HepG2 (cell line): Measurements from ENCODE around the gene RNF208. TPM values are rescaled to one million over a fixed set of nuclear protein-coding genes. Genes with fewer than 3 reads are reported as not detected.

Source experiments
- DRAP1 ChIP-seq: IDR thresholded peaks from 2 replicates; pipeline ENCODE4 v1.6.1; 2016; ENCODE audit warnings: missing genetic modification reagents, missing compliant biosample characterization
- GMEB1 ChIP-seq: sonication (generic); formaldehyde crosslinking; IDR thresholded peaks from 2 replicates; pipeline ENCODE4 v1.5.1; 2020; ENCODE audit warnings: missing genetic modification reagents, mild to moderate bottlenecking, borderline replicate concordance
- HNRNPK ChIP-seq: fragments of 200-400 bp; formaldehyde crosslinking; IDR thresholded peaks from 2 replicates; pipeline ENCODE4 v1.6.1; 2018; ENCODE audit warnings: low read length, low read depth, moderate library complexity, mild to moderate bottlenecking; ENCODE audit not compliant: poor library complexity, severe bottlenecking
- JDP2 ChIP-seq: sonication (generic); formaldehyde crosslinking; IDR thresholded peaks from 2 replicates; pipeline ENCODE4 v1.8.1; 2022; ENCODE audit warnings: missing genetic modification reagents, borderline replicate concordance
- JUND ChIP-seq: sonication (generic); formaldehyde crosslinking; IDR thresholded peaks from 2 replicates; pipeline ENCODE4 v1.8.0; 2022; ENCODE audit warnings: mild to moderate bottlenecking, missing genetic modification reagents
- MYNN ChIP-seq: sonication (generic); formaldehyde crosslinking; IDR thresholded peaks from 2 replicates; pipeline ENCODE4 v1.4.0; 2020; ENCODE audit warnings: mild to moderate bottlenecking, low read depth, missing genetic modification reagents
- NAIF1 ChIP-seq: sonication (generic); formaldehyde crosslinking; IDR thresholded peaks from 2 replicates; pipeline ENCODE4 v1.5.0; 2020; ENCODE audit warnings: mild to moderate bottlenecking, missing genetic modification reagents, borderline replicate concordance
- SATB2 ChIP-seq: sonication (generic); formaldehyde crosslinking; IDR thresholded peaks from 2 replicates; pipeline ENCODE4 v1.5.0; 2020; ENCODE audit warnings: missing genetic modification reagents
- SMYD3 ChIP-seq: sonication (generic); formaldehyde crosslinking; IDR thresholded peaks from 2 replicates; pipeline ENCODE4 v1.8.1; 2023; ENCODE audit warnings: mild to moderate bottlenecking, missing genetic modification reagents
- TFDP1 ChIP-seq: IDR thresholded peaks from 2 replicates; pipeline ENCODE4 v1.6.1; 2016; ENCODE audit warnings: missing compliant biosample characterization, missing genetic modification reagents, borderline replicate concordance
- U2AF1 ChIP-seq: fragments of 200-400 bp; formaldehyde crosslinking; optimal IDR thresholded peaks from 2 replicates; pipeline ENCODE3; 2017; ENCODE audit warnings: mild to moderate bottlenecking, low read depth, low read length
- ZBTB37 ChIP-seq: sonication (generic); formaldehyde crosslinking; IDR thresholded peaks from 2 replicates; pipeline ENCODE4 v1.4.0; 2020; ENCODE audit warnings: mild to moderate bottlenecking, missing genetic modification reagents
- ZBTB38 ChIP-seq: sonication (generic); formaldehyde crosslinking; IDR thresholded peaks from 2 replicates; pipeline ENCODE4 v1.5.1; 2020; ENCODE audit warnings: mild to moderate bottlenecking, missing genetic modification reagents
- ZBTB44 ChIP-seq: sonication (generic); formaldehyde crosslinking; IDR thresholded peaks from 2 replicates; pipeline ENCODE4 v1.4.0; 2020; ENCODE audit warnings: missing genetic modification reagents
- ZFP37 ChIP-seq: sonication (generic); formaldehyde crosslinking; IDR thresholded peaks from 2 replicates; pipeline ENCODE4 v1.4.0; 2020; ENCODE audit warnings: missing genetic modification reagents, borderline replicate concordance
- ZFP62 ChIP-seq: sonication (generic); formaldehyde crosslinking; IDR thresholded peaks from 2 replicates; pipeline ENCODE4 v1.4.0; 2020; ENCODE audit warnings: missing genetic modification reagents
- ZFP91 ChIP-seq: sonication (generic); formaldehyde crosslinking; IDR thresholded peaks from 2 replicates; pipeline ENCODE4 v1.9.0; 2022; ENCODE audit warnings: missing genetic modification reagents, mild to moderate bottlenecking, borderline replicate concordance
- ZNF274 ChIP-seq: sonication (generic); formaldehyde crosslinking; IDR thresholded peaks from 2 replicates; pipeline ENCODE4 v1.5.1; 2020; ENCODE audit warnings: mild to moderate bottlenecking, missing genetic modification reagents
- ZNF329 ChIP-seq: sonication (generic); formaldehyde crosslinking; IDR thresholded peaks from 2 replicates; pipeline ENCODE4 v1.9.0; 2021; ENCODE audit warnings: low read depth, mild to moderate bottlenecking, missing genetic modification reagents
- ZNF441 ChIP-seq: sonication (generic); formaldehyde crosslinking; IDR thresholded peaks from 2 replicates; pipeline ENCODE4 v1.7.0; 2021; ENCODE audit warnings: missing genetic modification reagents, borderline replicate concordance
- ZNF841 ChIP-seq: sonication (generic); formaldehyde crosslinking; IDR thresholded peaks from 2 replicates; pipeline ENCODE4 v1.8.1; 2023; ENCODE audit warnings: missing genetic modification reagents, borderline replicate concordance
- polyA plus RNA-seq, 8 experiments: library from polyadenylated mRNA; depleted of rRNA in 3 of 8; stranded (reverse) in 7 of 8; unstranded in 1 of 8; fragments of >200 nt; fragmentation: Illumina TruSeq in 4 of 8; extraction: Trizol in 4 of 8; gene quantifications; 2 replicates each; pipeline versions ENCODE4 v1.2.1 to v1.2.3, GENCODE V29; 2011 to 2016; ENCODE audit warnings: low read depth in 4 of 8, missing spikeins in 1 of 8, mixed read lengths in 1 of 8; ENCODE audit not compliant: insufficient read depth in 1 of 8
- total RNA-seq, 5 experiments: library from RNA; depleted of rRNA; stranded (reverse); fragments of >200 nt; fragmentation: Illumina TruSeq; extraction: Trizol; gene quantifications; 2 replicates each; pipeline ENCODE4 v1.2.3, GENCODE V29; 2016; ENCODE audit warnings: low read depth in 1 of 5

RNF208 gene
- total and polyA plus RNA-seq, 2 of the 13 experiments (the other 11 are each of a cell fraction or from before 2014, with no cell fraction given) = 1.6 to 2.1 TPM

GRCh38 chr9:137240318-137240840 lies 18.3 kb upstream of the RNF208 start (continued):
- no peak; the same call in 1 of the 2 replicates for TF ChIP-seq ZNF841 (CRISPR knock-in tag)
- TF ChIP-seq MYNN = no peak
- TF ChIP-seq ZFP37 = no peak
- TF ChIP-seq ZBTB38 (CRISPR knock-in tag) = peak; percentile 90
- no peak for TF ChIP-seq U2AF1
- TF ChIP-seq SATB2 (CRISPR knock-in tag) = no peak; the same call in 1 of the 2 replicates
- TF ChIP-seq ZNF441 (CRISPR knock-in tag) = peak; percentile 28; the same call in 1 of the 2 replicates
- TF ChIP-seq ZFP62 (CRISPR knock-in tag) = no peak
- peak; percentile 41; the same call in 1 of the 2 replicates for TF ChIP-seq GMEB1 (CRISPR knock-in tag)
- TF ChIP-seq ZBTB37 (CRISPR knock-in tag) = no peak
- TF ChIP-seq SMYD3 (CRISPR knock-in tag) = no peak
- peak; percentile 84 for TF ChIP-seq TFDP1
- peak; percentile 41 for TF ChIP-seq HNRNPK
- TF ChIP-seq ZNF274 (CRISPR knock-in tag) = no peak; the same call in 1 of the 2 replicates
- no peak for TF ChIP-seq DRAP1
- no peak for TF ChIP-seq ZBTB44
- no peak; the same call in 1 of the 2 replicates for TF ChIP-seq NAIF1 (CRISPR knock-in tag)
- TF ChIP-seq JUND (CRISPR knock-in tag) = 0 out of 2 replicates have a peak, but pooled peaks have one; percentile 49
- peak; percentile 83; the same call in 1 of the 2 replicates for TF ChIP-seq ZFP91 (CRISPR knock-in tag)
- TF ChIP-seq ZNF329 (CRISPR knock-in tag) = peak; percentile 70; the same call in 1 of the 2 replicates
- no peak for TF ChIP-seq JDP2
